Measurements from ENCODE around the gene PADI1. TPM values are rescaled to one million over a fixed set of nuclear protein-coding genes. Genes with fewer than 3 reads are reported as not detected.

PADI1 gene
- total and polyA plus RNA-seq, 2 of the 8 experiments (the other 6 are each of a cell fraction or from before 2014, with no cell fraction given) = 0.20 to 0.30 TPM

DNA sequence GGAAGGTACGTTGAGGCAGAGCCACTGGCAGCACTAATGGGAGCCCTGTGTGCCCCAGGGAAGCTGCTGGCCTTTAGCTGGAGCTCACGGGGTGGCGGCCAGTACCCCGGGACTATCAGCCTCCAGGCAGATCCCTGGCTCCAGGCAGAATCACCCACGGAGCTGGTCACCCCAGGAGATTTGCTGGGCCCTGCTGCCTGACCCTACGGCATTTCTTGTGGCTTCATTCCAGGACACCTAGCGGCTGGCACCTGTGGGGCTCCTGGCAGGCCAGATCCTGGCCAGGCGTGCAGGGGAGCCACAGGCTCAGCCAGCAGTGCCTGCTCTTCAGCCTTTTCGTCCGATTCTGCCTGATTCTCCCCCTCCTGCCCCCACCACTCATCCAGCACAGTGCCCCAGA, 7.1 kb downstream of the PADI1 start:
- Histone ChIP-seq H2BK15ac (ENCODE audit: low read length) (peak overlapping the region; percentile 95; the same call in 1 of the 2 replicates), H3K36me3 (ENCODE audit: control insufficient read depth in 2 of 4, insufficient read depth in 4 of 4, low read length in 3 of 4) (no peaks in the 10 kb centered on the region), H3K27me3 (replicated peaks in 1 of 4; ENCODE audit: control insufficient read depth in 3 of 4, extremely low read depth in 1 of 4, insufficient read depth in 3 of 4, low read length in 3 of 4) (peaks cover 0 to 3% (median 0%) of the 10 kb centered on the region in 4 experiments; a peak in 2 of 7 replicates), H3K56ac (replicated peaks; ENCODE audit: insufficient read length, low read depth, low read length) (no peak overlapping the region), H2BK120ac (replicated peaks; ENCODE audit: low read depth, low read length) (no peak overlapping the region), H2BK5ac (ENCODE audit: low read depth, low read length) (no peak overlapping the region), H3K18ac (ENCODE audit: extremely low read depth, low read length) (peak overlapping the region; percentile 28; the same call in 1 of the 2 replicates), H3K14ac (ENCODE audit: insufficient read length) (no peak overlapping the region), H3K79me2 (ENCODE audit: control insufficient read depth in 1 of 2, insufficient read depth in 2 of 2, low read length in 2 of 2) (no peaks in the 10 kb centered on the region), H3K4me3 (ENCODE audit: extremely low read depth in 1 of 4, insufficient read depth in 2 of 4, low read depth in 3 of 4, low read length in 4 of 4) (no peak overlapping the region), H4K91ac (replicated peaks; ENCODE audit: insufficient read length, low read length) (no peak overlapping the region), H2AFZ (ENCODE audit: low read length) (no peak overlapping the region), H4K8ac (ENCODE audit: extremely low read depth, insufficient read depth, low read length) (peak overlapping the region; percentile 82), H3K23me2 (ENCODE audit: low read depth, low read length) (no peaks in the 10 kb centered on the region), H3K79me1 (ENCODE audit: low read depth, low read length) (no peaks in the 10 kb centered on the region; the same call in 1 of the 2 replicates), H3K4me2 (ENCODE audit: insufficient read depth in 1 of 2, low read depth in 2 of 2, low read length in 2 of 2) (no peak overlapping the region), H2BK12ac (ENCODE audit: low read depth, low read length) (no peak overlapping the region), H2BK20ac (ENCODE audit: low read length) (no peak overlapping the region), H3K9me3 (ENCODE audit: insufficient read depth in 2 of 2, low read depth in 1 of 2, low read length in 1 of 2) (no peaks in the 10 kb centered on the region), H3K4ac (replicated peaks; ENCODE audit: insufficient read length, low read depth, low read length) (no peak overlapping the region), H2AK5ac (ENCODE audit: low read depth, low read length) (no peak overlapping the region), H3K23ac (ENCODE audit: insufficient read length) (no peak overlapping the region), H4K20me1 (replicated peaks in 1 of 2; ENCODE audit: control insufficient read depth in 1 of 2, insufficient read depth in 2 of 2, low read length in 2 of 2) (no peaks in the 10 kb centered on the region), H4K5ac (ENCODE audit: insufficient read length, low read depth, low read length) (no peak overlapping the region), H3K27ac (ENCODE audit: low read depth, low read length) (no peak overlapping the region), H3K9ac (replicated peaks in 1 of 4; ENCODE audit: extremely low read depth in 1 of 4, low read depth in 3 of 4, low read length in 3 of 4) (no peak overlapping the region), H3K4me1 (replicated peaks in 1 of 4; ENCODE audit: control insufficient read depth in 3 of 4, insufficient read depth in 4 of 4, low read length in 3 of 4) (peaks cover 0 to 14% (median 5%) of the 10 kb centered on the region in 4 experiments; a peak in 6 of 7 replicates)
- WGBS, 2 experiments (ENCODE audit: extremely low coverage in 1 of 2, insufficient coverage in 1 of 2, insufficient read length in 1 of 2, insufficient replicate concordance in 2 of 2, low coverage in 1 of 2, low lambda C conversion rate in 2 of 2, missing lambda C conversion rate in 1 of 2) = 87% methylated on average over 7 of the region's 10 CpGs; no CpG with 5 or more reads in 1 of the 2 experiments
- POLR2A ChIA-PET (ENCODE audit: partially characterized antibody) = no interaction called here
- no peak for DNase-seq (ENCODE audit: low read depth in 1 of 2, low spot score in 2 of 2)
- CTCF ChIA-PET (ENCODE audit: partially characterized antibody) = interaction anchor here (1.1 to 2.5 kb wide), 3 partner anchors 11 to 82 kb away, joined by 6 to 18 read pairs (median 9); no protein-coding TSS in a partner anchor
- TF ChIP-seq CREB1 (IDR thresholded peaks at IDR 0.05) = no peak
- TF ChIP-seq SAP30 (IDR thresholded peaks at IDR 0.05; ENCODE audit: insufficient read depth, insufficient replicate concordance, low read length) = no peak
- TF ChIP-seq TBP (IDR thresholded peaks at IDR 0.05; ENCODE audit: low read depth, low read length) = no peak
- no peak for TF ChIP-seq KDM1A (IDR thresholded peaks at IDR 0.05; ENCODE audit: borderline replicate concordance, low read length)
- TF ChIP-seq SRF (IDR thresholded peaks at IDR 0.05; ENCODE audit: low read depth, low read length) = no peak
- no peak for FAIRE-seq
